ENCODE measurements around the gene ZZZ3.

- TF ChIP-seq YY1 (tag by site-specific recombination; IDR thresholded peaks at IDR 0.05) = no peak
- no peak for TF ChIP-seq CTCF (tag by site-specific recombination; IDR thresholded peaks at IDR 0.05)
- TF ChIP-seq ZNF184 (tag by site-specific recombination; IDR thresholded peaks at IDR 0.05) = no peak
- TF ChIP-seq GLI2 (tag by site-specific recombination; IDR thresholded peaks at IDR 0.05; ENCODE audit: borderline replicate concordance, low read depth) = no peak
- TF ChIP-seq KLF9 (tag by site-specific recombination; IDR thresholded peaks at IDR 0.05; ENCODE audit: low read depth) = no peak
- no peak for TF ChIP-seq ZNF274 (IDR thresholded peaks at IDR 0.05; ENCODE audit: low read length)
- no peak for TF ChIP-seq ZNF274 (tag by site-specific recombination; IDR thresholded peaks at IDR 0.05; ENCODE audit: borderline replicate concordance)
- TF ChIP-seq MYNN (tag by site-specific recombination; IDR thresholded peaks at IDR 0.05; ENCODE audit: borderline replicate concordance) = no peak
These were observed 24.2 kb downstream of the ZZZ3 start for GRCh38 chr1:77658271-77658670.

Data from HEK293 (cell line).